IPS-15b (cell line): Measurements from ENCODE around the gene EMX2.

ENCODE experiments used
- H3K27me3 ChIP-seq: one replicate; pipeline ENCODE4 v1.6.1; 2013; ENCODE audit warnings: low read length; ENCODE audit not compliant: control insufficient read depth, insufficient read depth
- H3K36me3 ChIP-seq: one replicate; pipeline ENCODE4 v1.6.1; 2013; ENCODE audit warnings: low read length; ENCODE audit not compliant: control insufficient read depth, insufficient read depth
- H3K4me1 ChIP-seq: one replicate; pipeline ENCODE4 v1.6.1; 2013; ENCODE audit warnings: mild to moderate bottlenecking, low read length; ENCODE audit not compliant: control insufficient read depth, insufficient read depth
- H3K4me3 ChIP-seq: one replicate; pipeline ENCODE4 v1.5.1; 2013; ENCODE audit warnings: low read depth, low read length
- H3K9ac ChIP-seq: one replicate; pipeline ENCODE4 v1.6.1; 2013; ENCODE audit warnings: low read depth, mild to moderate bottlenecking, low read length
- H3K9me3 ChIP-seq: one replicate; pipeline ENCODE4 v1.6.1; 2013; ENCODE audit warnings: mild to moderate bottlenecking, low read length; ENCODE audit not compliant: control insufficient read depth, insufficient read depth

The EMX2 gene

DNA sequence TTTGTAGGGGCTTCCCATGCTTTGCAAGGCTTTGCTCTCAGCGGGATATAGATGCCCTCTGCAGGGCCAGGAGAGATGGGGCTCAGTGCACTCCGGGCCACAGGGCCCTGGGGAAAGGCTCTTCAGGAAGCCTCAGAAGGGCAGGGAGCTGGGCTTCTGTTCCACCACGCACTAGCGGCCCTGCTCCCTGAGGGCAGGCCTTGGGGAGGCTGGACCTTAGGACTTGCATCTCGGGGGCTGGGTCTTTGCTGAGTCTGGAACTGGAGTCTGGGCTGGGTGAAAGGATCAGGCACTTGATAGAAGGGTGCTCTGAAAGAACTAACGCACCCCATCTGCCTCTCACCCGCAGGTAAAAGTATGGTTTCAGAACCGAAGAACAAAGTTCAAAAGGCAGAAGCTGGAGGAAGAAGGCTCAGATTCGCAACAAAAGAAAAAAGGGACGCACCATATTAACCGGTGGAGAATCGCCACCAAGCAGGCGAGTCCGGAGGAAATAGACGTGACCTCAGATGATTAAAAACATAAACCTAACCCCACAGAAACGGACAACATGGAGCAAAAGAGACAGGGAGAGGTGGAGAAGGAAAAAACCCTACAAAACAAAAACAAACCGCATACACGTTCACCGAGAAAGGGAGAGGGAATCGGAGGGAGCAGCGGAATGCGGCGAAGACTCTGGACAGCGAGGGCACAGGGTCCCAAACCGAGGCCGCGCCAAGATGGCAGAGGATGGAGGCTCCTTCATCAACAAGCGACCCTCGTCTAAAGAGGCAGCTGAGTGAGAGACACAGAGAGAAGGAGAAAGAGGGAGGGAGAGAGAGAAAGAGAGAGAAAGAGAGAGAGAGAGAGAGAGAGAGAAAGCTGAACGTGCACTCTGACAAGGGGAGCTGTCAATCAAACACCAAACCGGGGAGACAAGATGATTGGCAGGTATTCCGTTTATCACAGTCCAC is 5.4 kb downstream of the EMX2 start:
- H3K4me3 ChIP-seq: no peak overlapping the region
- no peaks in the 10 kb centered on the region for H3K4me1 ChIP-seq
- H3K27me3 ChIP-seq: peaks cover 96% of the 10 kb centered on the region
- no peaks in the 10 kb centered on the region for H3K9me3 ChIP-seq
- H3K36me3 ChIP-seq: no peaks in the 10 kb centered on the region
- no peak overlapping the region for H3K9ac ChIP-seq

DNA sequence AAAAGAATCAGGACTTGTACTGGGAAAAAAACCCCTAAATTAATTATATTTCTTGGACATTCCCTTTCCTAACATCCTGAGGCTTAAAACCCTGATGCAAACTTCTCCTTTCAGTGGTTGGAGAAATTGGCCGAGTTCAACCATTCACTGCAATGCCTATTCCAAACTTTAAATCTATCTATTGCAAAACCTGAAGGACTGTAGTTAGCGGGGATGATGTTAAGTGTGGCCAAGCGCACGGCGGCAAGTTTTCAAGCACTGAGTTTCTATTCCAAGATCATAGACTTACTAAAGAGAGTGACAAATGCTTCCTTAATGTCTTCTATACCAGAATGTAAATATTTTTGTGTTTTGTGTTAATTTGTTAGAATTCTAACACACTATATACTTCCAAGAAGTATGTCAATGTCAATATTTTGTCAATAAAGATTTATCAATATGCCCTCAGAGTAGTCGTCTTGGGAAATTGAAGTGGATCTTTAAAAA is 6.6 kb downstream of the EMX2 start:
- Histone ChIP-seq H3K4me3 (no peak overlapping the region), H3K9me3 (no peaks in the 10 kb centered on the region), H3K27me3 (peaks cover 100% of the 10 kb centered on the region), H3K4me1 (no peaks in the 10 kb centered on the region), H3K36me3 (no peaks in the 10 kb centered on the region), H3K9ac (no peak overlapping the region)

DNA sequence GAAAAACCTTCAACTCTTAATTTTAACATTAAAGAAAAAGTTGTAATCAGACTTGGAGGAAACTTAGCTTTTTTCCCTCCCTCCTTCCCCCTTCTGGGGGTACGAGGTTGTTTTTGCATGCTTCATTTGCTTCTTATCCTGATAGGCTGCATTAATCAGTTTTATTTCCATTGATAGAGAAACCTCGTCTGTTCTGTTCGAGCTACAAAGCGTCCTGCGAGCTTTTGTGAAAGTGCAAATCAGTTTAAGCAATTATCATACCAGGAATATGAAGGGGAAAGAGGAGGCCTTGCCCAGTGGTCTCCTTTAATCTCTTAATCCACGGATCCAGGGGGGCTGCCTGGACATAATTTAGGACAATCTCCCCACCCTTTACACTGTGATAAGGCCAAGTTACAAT is 7.5 kb downstream of the EMX2 start:
- Histone ChIP-seq H3K4me1 (no peaks in the 10 kb centered on the region), H3K4me3 (no peak overlapping the region), H3K9me3 (no peaks in the 10 kb centered on the region), H3K9ac (no peak overlapping the region), H3K27me3 (peaks cover 100% of the 10 kb centered on the region), H3K36me3 (no peaks in the 10 kb centered on the region)

DNA sequence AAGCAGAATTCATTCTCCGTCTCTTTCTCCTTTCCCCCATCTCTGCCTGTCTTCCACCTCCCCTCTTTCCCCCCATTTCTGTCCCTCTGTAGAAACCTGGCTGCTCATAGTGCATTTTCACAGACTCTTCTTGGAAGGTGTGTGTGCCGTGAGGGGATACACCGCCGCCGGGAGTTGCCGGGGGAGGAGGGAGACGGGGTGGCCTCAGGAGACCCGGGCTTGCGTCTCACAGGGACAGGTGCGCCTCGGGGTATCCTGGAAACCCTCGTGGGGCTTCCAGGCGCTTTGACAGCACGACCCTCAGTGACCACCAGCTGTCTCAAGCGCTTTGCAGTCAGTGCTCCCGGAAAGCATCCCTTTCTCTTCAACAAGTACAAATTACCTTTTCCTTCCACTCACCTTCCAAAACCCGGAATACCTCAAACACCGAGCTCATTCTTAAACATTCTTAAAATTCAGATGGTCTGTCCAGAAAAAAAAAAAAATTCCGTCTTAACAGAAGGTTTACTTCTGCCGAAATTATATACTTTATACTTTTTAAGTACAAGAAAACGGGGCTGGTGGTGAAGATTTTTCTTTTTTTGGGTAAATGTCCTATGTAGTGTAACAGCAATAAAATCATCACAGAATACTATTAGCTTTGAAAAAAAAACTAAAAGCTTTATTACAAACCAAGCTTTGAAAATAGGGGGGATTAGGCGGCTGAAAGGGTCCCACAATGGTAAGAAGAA is 8.2 kb downstream of the EMX2 start:
- H3K27me3 ChIP-seq: peaks cover 100% of the 10 kb centered on the region

DNA sequence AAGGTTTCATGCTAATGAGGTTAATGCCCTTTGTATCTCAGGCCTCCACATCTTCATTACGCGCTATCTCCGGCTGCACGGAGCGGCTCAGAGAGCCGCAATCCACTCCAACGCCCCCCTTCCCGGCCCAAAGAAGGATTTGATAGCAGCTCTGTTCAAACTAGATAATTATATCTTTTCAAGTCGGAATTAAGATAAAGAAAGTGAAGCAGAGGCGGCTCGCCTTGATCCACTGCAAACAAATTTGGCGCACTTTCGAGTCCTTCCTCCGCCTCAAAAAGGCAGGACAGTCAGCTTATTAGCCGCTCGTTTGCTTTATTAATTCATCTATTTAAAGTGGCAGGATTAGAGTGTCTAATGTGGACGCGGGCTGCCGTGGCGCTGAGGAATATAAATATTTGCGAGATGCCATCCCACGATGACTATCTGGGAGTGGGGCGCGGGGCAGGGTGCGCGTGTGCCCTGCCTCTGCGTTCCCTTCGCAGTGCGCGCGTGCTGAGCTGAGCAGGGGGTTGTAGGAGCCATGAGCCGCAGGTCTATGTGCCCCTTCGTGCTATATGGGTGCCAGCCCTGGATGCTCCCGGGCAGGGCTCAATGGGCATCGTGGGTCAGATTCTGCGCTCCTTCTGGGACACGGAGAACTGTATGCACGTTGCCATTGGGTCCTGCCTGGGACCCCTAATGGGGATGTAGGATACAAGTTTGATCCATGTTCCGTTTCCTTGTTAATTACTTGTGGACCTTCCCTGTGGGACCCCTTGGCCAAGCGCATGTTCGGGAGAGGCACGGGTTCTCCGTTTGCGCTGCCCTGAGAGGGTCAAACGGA is 9.0 kb downstream of the EMX2 start:
- peaks cover 100% of the 10 kb centered on the region for H3K27me3 ChIP-seq
- H3K9me3 ChIP-seq: no peaks in the 10 kb centered on the region
- H3K4me3 ChIP-seq: peak overlapping the region; percentile 15
- no peak overlapping the region for H3K9ac ChIP-seq
- H3K4me1 ChIP-seq: no peaks in the 10 kb centered on the region
- no peaks in the 10 kb centered on the region for H3K36me3 ChIP-seq

More for the DNA sequence above, 8.2 kb downstream of the EMX2 start:
- Histone ChIP-seq H3K4me3 (no peak overlapping the region), H3K4me1 (no peaks in the 10 kb centered on the region), H3K36me3 (no peaks in the 10 kb centered on the region), H3K9ac (no peak overlapping the region), H3K9me3 (no peaks in the 10 kb centered on the region)

DNA sequence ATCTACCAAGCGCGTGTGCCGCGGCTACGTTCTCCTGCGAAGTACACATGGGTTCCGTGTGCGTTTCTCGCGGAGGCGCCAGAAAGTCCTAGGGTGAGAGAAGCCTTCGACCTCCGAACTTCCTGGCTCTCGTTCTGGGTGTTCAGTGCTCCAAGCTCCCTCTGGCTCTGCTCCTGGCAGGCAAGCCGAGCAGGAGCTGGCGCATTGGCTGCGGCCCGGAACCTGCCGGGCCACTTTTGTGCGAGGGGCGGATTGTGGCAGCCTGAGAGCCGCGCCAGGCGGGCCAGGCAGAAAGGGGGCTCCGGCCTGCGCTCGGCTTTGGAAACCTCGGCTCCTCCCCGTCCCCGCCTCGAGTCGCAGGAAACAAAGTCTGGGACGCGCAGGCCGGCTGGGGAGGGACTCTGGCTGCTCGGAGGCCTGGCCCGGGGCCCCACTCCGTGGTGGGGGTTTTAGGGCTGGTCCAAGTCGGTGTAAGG is 9.6 kb downstream of the EMX2 start:
- Histone ChIP-seq H3K9me3 (no peaks in the 10 kb centered on the region), H3K9ac (no peak overlapping the region), H3K36me3 (no peaks in the 10 kb centered on the region), H3K27me3 (peaks cover 99% of the 10 kb centered on the region), H3K4me3 (peak overlapping the region; percentile 6), H3K4me1 (no peaks in the 10 kb centered on the region)

DNA sequence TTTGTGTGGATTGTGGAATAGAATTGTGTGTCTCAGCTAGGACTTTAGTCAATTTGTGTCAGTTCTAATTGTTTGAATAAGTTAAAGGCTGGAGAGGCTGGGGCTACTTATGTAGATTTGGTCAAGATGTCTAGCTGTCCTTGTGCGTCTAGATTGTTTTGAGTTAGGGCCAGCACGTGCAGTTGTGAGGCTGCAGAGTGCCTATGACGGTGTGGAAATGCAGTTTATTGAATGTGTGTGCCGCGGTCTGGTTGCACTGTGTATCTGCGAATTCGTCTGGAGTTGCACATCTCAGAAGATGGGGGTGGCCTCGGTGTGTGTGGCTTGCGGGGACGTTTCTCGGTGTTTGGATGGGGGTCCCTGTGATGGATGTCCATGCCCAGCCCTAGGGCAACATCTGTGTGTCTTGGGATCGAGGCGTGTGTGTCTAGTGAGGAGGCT is 10.2 kb downstream of the EMX2 start:
- H3K36me3 ChIP-seq: no peaks in the 10 kb centered on the region
- H3K4me1 ChIP-seq: no peaks in the 10 kb centered on the region
- peaks cover 96% of the 10 kb centered on the region for H3K27me3 ChIP-seq
- peak overlapping the region; percentile 16 for H3K4me3 ChIP-seq
- no peak overlapping the region for H3K9ac ChIP-seq
- no peaks in the 10 kb centered on the region for H3K9me3 ChIP-seq

DNA sequence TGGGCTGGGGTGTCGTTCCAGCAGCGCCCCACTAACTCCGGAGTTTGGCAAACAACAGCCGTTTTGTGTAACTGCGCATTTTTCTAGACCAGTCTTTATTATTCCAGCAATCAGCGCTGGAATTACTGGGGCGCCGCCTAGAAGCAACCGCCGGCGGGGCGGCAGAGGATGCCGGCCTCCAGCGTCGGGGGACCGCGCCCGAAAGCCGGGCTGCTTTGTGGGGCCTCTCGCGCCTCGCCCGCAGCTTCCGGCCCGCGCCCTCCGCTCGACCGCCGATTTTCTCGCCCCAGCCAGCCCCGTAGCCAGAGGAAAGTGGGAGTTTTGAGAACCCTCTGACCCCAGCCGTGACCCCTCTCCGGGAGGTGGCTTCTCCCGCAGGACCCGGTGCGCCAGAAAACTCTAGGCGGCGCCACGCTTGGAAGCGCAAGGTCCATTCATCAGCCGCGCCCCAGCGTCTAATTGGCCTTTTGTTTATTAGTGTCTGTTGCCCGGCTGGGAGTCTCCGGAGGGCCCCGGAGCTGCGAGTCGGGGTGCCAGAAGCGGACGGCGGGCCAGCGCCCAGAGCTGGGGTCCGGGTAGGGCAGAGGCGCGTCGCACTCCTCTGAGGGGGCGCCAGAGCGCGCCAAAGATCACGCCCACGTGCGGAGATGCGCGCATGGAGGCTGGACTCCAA is 10.7 kb downstream of the EMX2 start:
- H3K4me1 ChIP-seq: no peaks in the 10 kb centered on the region
- H3K9ac ChIP-seq: no peak overlapping the region
- peaks cover 96% of the 10 kb centered on the region for H3K27me3 ChIP-seq
- no peaks in the 10 kb centered on the region for H3K9me3 ChIP-seq
- peak overlapping the region; percentile 40 for H3K4me3 ChIP-seq
- no peaks in the 10 kb centered on the region for H3K36me3 ChIP-seq

DNA sequence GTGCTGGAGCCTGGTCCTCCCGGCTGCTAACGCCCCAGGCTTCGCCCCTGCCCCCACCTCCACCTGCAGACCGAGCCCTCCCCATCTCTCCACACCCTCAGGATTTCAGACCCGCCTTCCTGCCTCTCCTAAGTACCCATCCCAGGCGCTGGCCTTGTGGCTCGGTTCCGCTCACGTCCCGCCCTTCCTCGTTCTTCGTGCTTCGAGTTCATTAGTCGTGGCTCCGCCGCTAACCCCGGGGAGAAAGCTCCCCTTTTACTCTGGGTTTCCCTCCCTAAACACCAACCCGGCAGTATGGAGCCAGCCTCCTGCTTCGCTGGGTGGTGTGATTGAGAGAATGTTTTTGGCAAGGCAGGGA is 11.2 kb downstream of the EMX2 start:
- H3K9ac ChIP-seq: no peak overlapping the region
- peak overlapping the region; percentile 40 for H3K4me3 ChIP-seq
- H3K36me3 ChIP-seq: no peaks in the 10 kb centered on the region
- no peaks in the 10 kb centered on the region for H3K4me1 ChIP-seq
- H3K27me3 ChIP-seq: peaks cover 92% of the 10 kb centered on the region
- no peaks in the 10 kb centered on the region for H3K9me3 ChIP-seq

DNA sequence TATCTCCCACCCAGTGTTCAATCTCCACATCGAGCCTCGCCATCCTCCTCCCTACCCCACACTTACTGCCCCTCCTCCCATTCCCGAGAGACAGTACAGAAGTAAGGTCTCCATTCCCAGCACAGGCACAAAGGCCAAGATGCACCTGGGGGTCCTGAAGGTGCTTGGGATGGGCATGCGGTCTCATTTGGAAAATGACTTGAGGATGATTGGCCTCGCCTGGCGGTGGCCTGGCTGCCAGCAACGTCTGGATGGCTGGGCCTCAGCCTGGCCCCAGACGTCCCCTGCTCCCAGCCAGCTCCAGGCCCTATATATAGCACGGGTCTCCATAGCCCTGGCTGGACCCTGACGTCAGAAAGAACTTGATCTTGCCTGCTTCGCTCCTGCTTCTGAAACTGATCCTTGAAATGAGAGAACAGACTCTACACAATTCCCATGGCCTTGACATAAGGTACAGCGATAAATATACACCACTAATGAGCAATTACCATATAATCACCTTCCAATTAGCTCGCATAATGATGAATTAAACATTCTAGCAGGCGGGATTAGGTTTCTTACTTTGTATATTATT is 11.8 kb downstream of the EMX2 start:
- H3K36me3 ChIP-seq: no peaks in the 10 kb centered on the region
- H3K9me3 ChIP-seq: no peaks in the 10 kb centered on the region
- no peaks in the 10 kb centered on the region for H3K4me1 ChIP-seq
- H3K9ac ChIP-seq: no peak overlapping the region
- peak overlapping the region; percentile 40 for H3K4me3 ChIP-seq
- H3K27me3 ChIP-seq: peaks cover 90% of the 10 kb centered on the region
